ENCODE measurements around the gene JPH4. TPM values are rescaled to one million over a fixed set of nuclear protein-coding genes. Genes with fewer than 3 reads are reported as not detected.

The JPH4 gene
- total and polyA plus RNA-seq, 2 of the 8 experiments (the other 6 are each of a cell fraction or from before 2014, with no cell fraction given), result 23.9 to 46.7 TPM

DNA sequence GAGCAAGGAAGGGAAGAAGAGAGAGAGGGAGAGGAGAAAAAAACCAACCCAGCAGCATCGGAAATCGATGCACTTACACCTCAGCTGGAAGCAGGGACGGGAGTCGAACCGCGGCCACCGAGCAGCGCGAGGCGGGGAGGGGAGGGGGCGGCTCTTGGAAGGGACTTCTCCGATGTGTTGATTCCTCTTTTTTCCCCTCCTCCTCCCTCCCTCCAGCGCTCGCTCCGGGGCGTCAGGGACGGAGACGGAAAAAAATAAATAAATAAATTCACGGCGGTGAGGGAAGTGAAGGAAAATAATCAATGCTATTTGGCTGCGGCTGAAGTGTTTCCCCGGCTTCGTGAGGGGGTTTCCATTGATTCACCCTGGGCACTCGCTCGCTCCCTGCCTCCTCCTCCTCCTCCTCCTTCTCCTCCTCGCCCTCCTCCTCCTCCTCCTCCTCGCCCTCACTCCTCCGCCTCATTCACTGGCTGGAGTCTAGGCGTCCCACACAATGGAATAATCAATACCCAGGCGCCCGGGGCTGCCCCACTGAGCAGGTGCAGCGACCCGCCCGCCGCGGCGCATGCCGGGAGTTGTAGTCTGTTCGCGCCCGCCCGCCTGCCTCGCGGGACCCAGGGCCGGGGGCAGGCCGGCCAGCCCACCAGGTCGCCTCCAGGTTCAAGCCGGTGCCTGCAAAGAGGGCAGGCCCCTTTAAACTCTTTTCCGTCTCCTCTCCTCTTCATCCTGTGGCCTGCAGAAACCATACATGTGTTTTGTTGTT is 27.1 kb downstream of the JPH4 start, which contains the start of gene ZFHX2:
TSS of gene ZFHX2 (minus strand) at position 500 of the 763 bp plus-strand sequence. CDS start 16,440 bp downstream, outside the sequence.
- no peaks in the 10 kb centered on the region for H3K9me3 ChIP-seq (ENCODE audit: insufficient read depth in 2 of 2, low read depth in 1 of 2, low read length in 1 of 2)
- peaks cover 19% of the 10 kb centered on the region; the same call in 1 of the 2 replicates for H3K79me1 ChIP-seq (ENCODE audit: low read depth, low read length)
- 0% methylated on average over 32 of the region's 49 CpGs; no CpG with 5 or more reads in 1 of the 2 experiments for WGBS, 2 experiments (ENCODE audit: extremely low coverage in 1 of 2, insufficient coverage in 1 of 2, insufficient read length in 1 of 2, insufficient replicate concordance in 2 of 2, low coverage in 1 of 2, low lambda C conversion rate in 2 of 2, missing lambda C conversion rate in 1 of 2)
- H3K4me3 ChIP-seq (ENCODE audit: extremely low read depth in 1 of 4, insufficient read depth in 2 of 4, low read depth in 3 of 4, low read length in 4 of 4), result peak within 1 kb of the TSS; percentile 87 to 99 (median 92)
- H2AFZ ChIP-seq (ENCODE audit: low read length), result 0 out of 2 replicates have a peak within 1 kb of the TSS, but pooled peaks have one; percentile 21
- peak within 1 kb of the TSS; percentile 2 for H2BK120ac ChIP-seq (replicated peaks; ENCODE audit: low read depth, low read length)
- peaks cover 0 to 2% of the 10 kb centered on the region in 2 experiments for H4K20me1 ChIP-seq (replicated peaks in 1 of 2; ENCODE audit: control insufficient read depth in 1 of 2, insufficient read depth in 2 of 2, low read length in 2 of 2)
- H3K56ac ChIP-seq (replicated peaks; ENCODE audit: insufficient read length, low read depth, low read length), result peak within 1 kb of the TSS; percentile 93
- peak within 1 kb of the TSS; percentile 71 for H4K5ac ChIP-seq (ENCODE audit: insufficient read length, low read depth, low read length)
- peak within 1 kb of the TSS; percentile 82 for H4K91ac ChIP-seq (replicated peaks; ENCODE audit: insufficient read length, low read length)
- H4K8ac ChIP-seq (ENCODE audit: extremely low read depth, insufficient read depth, low read length), result peak within 1 kb of the TSS; percentile 75
- H3K36me3 ChIP-seq (ENCODE audit: control insufficient read depth in 2 of 4, insufficient read depth in 4 of 4, low read length in 3 of 4), result no peaks in the 10 kb centered on the region
- peak within 1 kb of the TSS; percentile 96 for H2AK5ac ChIP-seq (ENCODE audit: low read depth, low read length)
- peak within 1 kb of the TSS; percentile 99 to 100 for H3K4me2 ChIP-seq (ENCODE audit: insufficient read depth in 1 of 2, low read depth in 2 of 2, low read length in 2 of 2)
- H3K27ac ChIP-seq (ENCODE audit: low read depth, low read length), result peak within 1 kb of the TSS; percentile 61
- H3K23ac ChIP-seq (ENCODE audit: insufficient read length), result no peak within 1 kb of the TSS
- peaks cover 20 to 43% (median 30%) of the 10 kb centered on the region in 4 experiments for H3K4me1 ChIP-seq (replicated peaks in 1 of 4; ENCODE audit: control insufficient read depth in 3 of 4, insufficient read depth in 4 of 4, low read length in 3 of 4)
- H2BK5ac ChIP-seq (ENCODE audit: low read depth, low read length), result peak within 1 kb of the TSS; percentile 95
- no peaks in the 10 kb centered on the region for H3K27me3 ChIP-seq (replicated peaks in 1 of 4; ENCODE audit: control insufficient read depth in 3 of 4, extremely low read depth in 1 of 4, insufficient read depth in 3 of 4, low read length in 3 of 4)
- FAIRE-seq (no peak), DNase-seq (ENCODE audit: low read depth in 1 of 2, low spot score in 2 of 2) (peak in 1 of 2 experiments; percentile 92)
- H2BK20ac ChIP-seq (ENCODE audit: low read length), result no peak within 1 kb of the TSS
- POLR2A ChIA-PET (ENCODE audit: partially characterized antibody), result interaction anchor here (1.0 to 52.7 kb wide), 6 partner anchors 4 to 544 kb away, joined by 4 to 1523 read pairs (median 474); partner anchors contain the start of genes AP1G2, NGDN, THTPA and ZFHX2
- peak within 1 kb of the TSS; percentile 92 for H3K18ac ChIP-seq (ENCODE audit: extremely low read depth, low read length)
- CTCF ChIA-PET (ENCODE audit: partially characterized antibody), result interaction anchor here (1.2 to 70.5 kb wide), 3 partner anchors 24 to 75 kb away, joined by 8 to 2092 read pairs (median 1314); partner anchors contain the start of gene NGDN
- peak within 1 kb of the TSS; percentile 90 for H2BK12ac ChIP-seq (ENCODE audit: low read depth, low read length)
- H3K4ac ChIP-seq (replicated peaks; ENCODE audit: insufficient read length, low read depth, low read length), result peak within 1 kb of the TSS; percentile 76
- peaks cover 10 to 45% of the 10 kb centered on the region in 2 experiments; a peak in 3 of 4 replicates for H3K79me2 ChIP-seq (ENCODE audit: control insufficient read depth in 1 of 2, insufficient read depth in 2 of 2, low read length in 2 of 2)
- peak within 1 kb of the TSS; percentile 2 for H3K14ac ChIP-seq (ENCODE audit: insufficient read length)
- peak within 1 kb of the TSS; percentile 56 to 82 (median 72) for H3K9ac ChIP-seq (replicated peaks in 1 of 4; ENCODE audit: extremely low read depth in 1 of 4, low read depth in 3 of 4, low read length in 3 of 4)
- peaks cover 20% of the 10 kb centered on the region for H3K23me2 ChIP-seq (ENCODE audit: low read depth, low read length)
- no peak within 1 kb of the TSS for H2BK15ac ChIP-seq (ENCODE audit: low read length)
- TF ChIP-seq TCF12 (IDR thresholded peaks at IDR 0.05; ENCODE audit: low read depth, low read length), result peak; percentile 52; the same call in 1 of the 2 replicates
- 0 out of 2 replicates have a peak, but pooled peaks have one; percentile 73 for TF ChIP-seq RBBP5 (IDR thresholded peaks at IDR 0.05; ENCODE audit: borderline replicate concordance, low read depth, low read length)
- TF ChIP-seq JUN (IDR thresholded peaks at IDR 0.05; ENCODE audit: low read depth, low read length), result no peak
- peak; percentile 86 for TF ChIP-seq ASH2L (IDR thresholded peaks at IDR 0.05; ENCODE audit: low read length)
- TF ChIP-seq YY1 (IDR thresholded peaks at IDR 0.05; ENCODE audit: low read depth, low read length), result 0 out of 2 replicates have a peak, but pooled peaks have one; percentile 15
- TF ChIP-seq CREB1 (IDR thresholded peaks at IDR 0.05), result peak; percentile 7; the same call in 1 of the 2 replicates
- peak in 1 of 2 experiments; percentile 34; a peak in 1 of 4 replicates for TF ChIP-seq SIN3A (conservative IDR thresholded peaks at IDR 0.05 in 1 of 2, IDR thresholded peaks at IDR 0.05 in 1 of 2; ENCODE audit: low read depth in 1 of 2, low read length in 2 of 2)
- no peak for TF ChIP-seq GTF2F1 (IDR thresholded peaks at IDR 0.05; ENCODE audit: borderline replicate concordance, low read depth, low read length)
- TF ChIP-seq SIX5 (IDR thresholded peaks at IDR 0.05; ENCODE audit: low read depth, low read length), result peak; percentile 24; the same call in 1 of the 2 replicates
- 0 out of 2 replicates have a peak, but pooled peaks have one; percentile 43 for TF ChIP-seq TBP (IDR thresholded peaks at IDR 0.05; ENCODE audit: low read depth, low read length)
- peak; percentile 56; the same call in 1 of the 2 replicates for TF ChIP-seq BRCA1 (IDR thresholded peaks at IDR 0.05; ENCODE audit: low read depth, low read length)

All from H1 (cell line).